HepG2 (cell line): ENCODE results near the gene POLRMT. TPM values are rescaled to one million over a fixed set of nuclear protein-coding genes. Genes with fewer than 3 reads are reported as not detected.

ENCODE experiments used
- CCAR2 ChIP-seq: fragments of 200-400 bp; formaldehyde crosslinking; optimal IDR thresholded peaks from 2 replicates; pipeline ENCODE3; 2018; ENCODE audit warnings: low read depth, mild to moderate bottlenecking, low read length, moderate library complexity
- FOXJ3 ChIP-seq: sonication (generic); formaldehyde crosslinking; IDR thresholded peaks from 2 replicates; pipeline ENCODE4 v1.4.0; 2020; ENCODE audit warnings: missing genetic modification reagents, mild to moderate bottlenecking, borderline replicate concordance
- GPN1 ChIP-seq: sonication (generic); formaldehyde crosslinking; IDR thresholded peaks from 2 replicates; pipeline ENCODE4 v1.5.1; 2020; ENCODE audit warnings: missing genetic modification reagents, borderline replicate concordance
- MAFG ChIP-seq: sonication (generic); formaldehyde crosslinking; IDR thresholded peaks from 2 replicates; pipeline ENCODE4 v1.5.1; 2020; ENCODE audit warnings: mild to moderate bottlenecking, missing genetic modification reagents
- NONO ChIP-seq, 2 experiments: fragments of 450-650 bp in 1 of 2; sonication (generic) in 1 of 2; formaldehyde crosslinking in 1 of 2; IDR thresholded peaks in 1 of 2; conservative IDR thresholded peaks in 1 of 2; 2 replicates each; pipeline versions ENCODE4 v1.6.1 to v1.8.0; 2017 to 2022; ENCODE audit warnings: mild to moderate bottlenecking in 1 of 2, missing genetic modification reagents in 1 of 2, moderate library complexity in 1 of 2
- NR1H2 ChIP-seq: sonication (generic); formaldehyde crosslinking; IDR thresholded peaks from 2 replicates; pipeline ENCODE4 v1.8.1; 2022; ENCODE audit warnings: low read depth, missing genetic modification reagents, borderline replicate concordance
- POLR2A ChIP-seq, 2 experiments: IDR thresholded peaks; 2 replicates each; pipeline ENCODE4 v1.6.1; 2011; ENCODE audit warnings: low read depth in 2 of 2, low read length in 2 of 2, mild to moderate bottlenecking in 1 of 2, moderate library complexity in 1 of 2; ENCODE audit not compliant: insufficient read depth in 1 of 2
- SRY ChIP-seq: sonication (generic); formaldehyde crosslinking; IDR thresholded peaks from 2 replicates; pipeline ENCODE4 v1.8.0; 2022; ENCODE audit warnings: mild to moderate bottlenecking, missing genetic modification reagents
- STAG1 ChIP-seq: sonication (generic); formaldehyde crosslinking; IDR thresholded peaks from 2 replicates; pipeline ENCODE4 v1.4.0; 2020; ENCODE audit warnings: missing genetic modification reagents
- TEAD2 ChIP-seq: sonication (generic); formaldehyde crosslinking; IDR thresholded peaks from 2 replicates; pipeline ENCODE4 v1.9.0; 2021; ENCODE audit warnings: missing genetic modification reagents
- ZC3H13 ChIP-seq: sonication (generic); formaldehyde crosslinking; IDR thresholded peaks from 2 replicates; pipeline ENCODE4 v1.8.1; 2023; ENCODE audit warnings: mild to moderate bottlenecking, missing genetic modification reagents, moderate library complexity
- ZC3H4 ChIP-seq: sonication (generic); formaldehyde crosslinking; IDR thresholded peaks from 2 replicates; pipeline ENCODE4 v1.4.0; 2020; ENCODE audit warnings: missing genetic modification reagents, borderline replicate concordance
- ZFY ChIP-seq: sonication (generic); formaldehyde crosslinking; IDR thresholded peaks from 2 replicates; pipeline ENCODE4 v1.4.0; 2020; ENCODE audit warnings: missing genetic modification reagents
- ZGPAT ChIP-seq: IDR thresholded peaks from 2 replicates; pipeline ENCODE4 v1.6.1; 2016; ENCODE audit warnings: mild to moderate bottlenecking
- ZNF326 ChIP-seq: sonication (generic); formaldehyde crosslinking; IDR thresholded peaks from 2 replicates; pipeline ENCODE4 v1.4.0; 2020; ENCODE audit warnings: missing genetic modification reagents, borderline replicate concordance
- ZNF546 ChIP-seq: sonication (generic); formaldehyde crosslinking; conservative IDR thresholded peaks from 2 replicates; pipeline ENCODE4 v1.8.1; 2023; ENCODE audit warnings: mild to moderate bottlenecking, missing genetic modification reagents
- ZNF557 ChIP-seq: sonication (generic); formaldehyde crosslinking; IDR thresholded peaks from 2 replicates; pipeline ENCODE4 v1.4.0; 2020; ENCODE audit warnings: missing genetic modification reagents
- ZNF782 ChIP-seq: sonication (generic); formaldehyde crosslinking; IDR thresholded peaks from 2 replicates; pipeline ENCODE4 v1.4.0; 2020; ENCODE audit warnings: missing genetic modification reagents, mild to moderate bottlenecking, borderline replicate concordance
- ZSCAN21 ChIP-seq: sonication (generic); formaldehyde crosslinking; IDR thresholded peaks from 2 replicates; pipeline ENCODE4 v1.8.0; 2022; ENCODE audit warnings: mild to moderate bottlenecking, missing genetic modification reagents, moderate library complexity, borderline replicate concordance
- polyA plus RNA-seq, 8 experiments: library from polyadenylated mRNA; depleted of rRNA in 3 of 8; stranded (reverse) in 7 of 8; unstranded in 1 of 8; fragments of >200 nt; fragmentation: Illumina TruSeq in 4 of 8; extraction: Trizol in 4 of 8; gene quantifications; 2 replicates each; pipeline versions ENCODE4 v1.2.1 to v1.2.3, GENCODE V29; 2011 to 2016; ENCODE audit warnings: low read depth in 4 of 8, missing spikeins in 1 of 8, mixed read lengths in 1 of 8; ENCODE audit not compliant: insufficient read depth in 1 of 8
- total RNA-seq, 5 experiments: library from RNA; depleted of rRNA; stranded (reverse); fragments of >200 nt; fragmentation: Illumina TruSeq; extraction: Trizol; gene quantifications; 2 replicates each; pipeline ENCODE4 v1.2.3, GENCODE V29; 2016; ENCODE audit warnings: low read depth in 1 of 5
- TF ChIP-seq, protein P1 (sequence below), 2 experiments: sonication (generic) in 1 of 2; formaldehyde crosslinking in 1 of 2; IDR thresholded peaks; 2 replicates each; pipeline versions ENCODE4 v1.4.0 to v1.6.1; 2018 to 2020; ENCODE audit warnings: missing genetic modification reagents in 2 of 2, borderline replicate concordance in 1 of 2, low read depth in 1 of 2, mild to moderate bottlenecking in 1 of 2, missing biosample characterization in 1 of 2
- TF ChIP-seq, protein P2 (sequence below): sonication (generic); formaldehyde crosslinking; IDR thresholded peaks from 2 replicates; pipeline ENCODE4 v1.5.0; 2020; ENCODE audit warnings: missing genetic modification reagents
- TF ChIP-seq, protein P3 (sequence below): sonication (generic); formaldehyde crosslinking; IDR thresholded peaks from 2 replicates; pipeline ENCODE4 v1.8.1; 2023; ENCODE audit warnings: mild to moderate bottlenecking, missing genetic modification reagents, borderline replicate concordance
- TF ChIP-seq, protein P4 (sequence below): sonication (generic); formaldehyde crosslinking; IDR thresholded peaks from 2 replicates; pipeline ENCODE4 v1.8.1; 2023; ENCODE audit warnings: missing genetic modification reagents, inconsistent platforms, borderline replicate concordance

POLRMT gene
- total and polyA plus RNA-seq, 2 of the 13 experiments (the other 11 are each of a cell fraction or from before 2014, with no cell fraction given), result 78.0 to 101 TPM

- TF ChIP-seq, protein P1, sequence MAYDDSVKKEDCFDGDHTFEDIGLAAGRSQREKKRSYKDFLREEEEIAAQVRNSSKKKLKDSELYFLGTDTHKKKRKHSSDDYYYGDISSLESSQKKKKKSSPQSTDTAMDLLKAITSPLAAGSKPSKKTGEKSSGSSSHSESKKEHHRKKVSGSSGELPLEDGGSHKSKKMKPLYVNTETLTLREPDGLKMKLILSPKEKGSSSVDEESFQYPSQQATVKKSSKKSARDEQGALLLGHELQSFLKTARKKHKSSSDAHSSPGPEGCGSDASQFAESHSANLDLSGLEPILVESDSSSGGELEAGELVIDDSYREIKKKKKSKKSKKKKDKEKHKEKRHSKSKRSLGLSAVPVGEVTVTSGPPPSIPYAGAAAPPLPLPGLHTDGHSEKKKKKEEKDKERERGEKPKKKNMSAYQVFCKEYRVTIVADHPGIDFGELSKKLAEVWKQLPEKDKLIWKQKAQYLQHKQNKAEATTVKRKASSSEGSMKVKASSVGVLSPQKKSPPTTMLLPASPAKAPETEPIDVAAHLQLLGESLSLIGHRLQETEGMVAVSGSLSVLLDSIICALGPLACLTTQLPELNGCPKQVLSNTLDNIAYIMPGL (CRISPR knock-in tag; IDR thresholded peaks at IDR 0.05; ENCODE audit: borderline replicate concordance in 1 of 2, low read depth in 1 of 2), result peak in 1 of 2 experiments; percentile 47; a peak in 1 of 4 replicates
- TF ChIP-seq NONO (IDR thresholded peaks at IDR 0.05), result no peak
- peak; percentile 69 for TF ChIP-seq NONO (CRISPR knock-in tag; conservative IDR thresholded peaks at IDR 0.05)
- TF ChIP-seq SRY (CRISPR knock-in tag), result peak; percentile 35; the same call in 1 of the 2 replicates
- TF ChIP-seq FOXJ3 (CRISPR knock-in tag), result no peak
- no peak for TF ChIP-seq ZC3H4 (CRISPR knock-in tag)
- TF ChIP-seq TEAD2 (CRISPR knock-in tag), result no peak
- TF ChIP-seq ZNF557 (CRISPR knock-in tag), result no peak
- TF ChIP-seq ZSCAN21 (CRISPR knock-in tag), result no peak; the same call in 1 of the 2 replicates
- TF ChIP-seq ZNF546, result no peak; the same call in 1 of the 2 replicates
- TF ChIP-seq NR1H2 (CRISPR knock-in tag), result no peak
- no peak for TF ChIP-seq ZNF782 (CRISPR knock-in tag)
- peak; percentile 61 for TF ChIP-seq ZFY (CRISPR knock-in tag)
- TF ChIP-seq STAG1 (CRISPR knock-in tag), result no peak
- no peak for TF ChIP-seq CCAR2
- TF ChIP-seq POLR2A (IDR thresholded peaks at IDR 0.05; ENCODE audit: insufficient read depth in 1 of 2, low read depth in 2 of 2, low read length in 2 of 2), result peak; percentile 72 to 78
- TF ChIP-seq, protein P2, sequence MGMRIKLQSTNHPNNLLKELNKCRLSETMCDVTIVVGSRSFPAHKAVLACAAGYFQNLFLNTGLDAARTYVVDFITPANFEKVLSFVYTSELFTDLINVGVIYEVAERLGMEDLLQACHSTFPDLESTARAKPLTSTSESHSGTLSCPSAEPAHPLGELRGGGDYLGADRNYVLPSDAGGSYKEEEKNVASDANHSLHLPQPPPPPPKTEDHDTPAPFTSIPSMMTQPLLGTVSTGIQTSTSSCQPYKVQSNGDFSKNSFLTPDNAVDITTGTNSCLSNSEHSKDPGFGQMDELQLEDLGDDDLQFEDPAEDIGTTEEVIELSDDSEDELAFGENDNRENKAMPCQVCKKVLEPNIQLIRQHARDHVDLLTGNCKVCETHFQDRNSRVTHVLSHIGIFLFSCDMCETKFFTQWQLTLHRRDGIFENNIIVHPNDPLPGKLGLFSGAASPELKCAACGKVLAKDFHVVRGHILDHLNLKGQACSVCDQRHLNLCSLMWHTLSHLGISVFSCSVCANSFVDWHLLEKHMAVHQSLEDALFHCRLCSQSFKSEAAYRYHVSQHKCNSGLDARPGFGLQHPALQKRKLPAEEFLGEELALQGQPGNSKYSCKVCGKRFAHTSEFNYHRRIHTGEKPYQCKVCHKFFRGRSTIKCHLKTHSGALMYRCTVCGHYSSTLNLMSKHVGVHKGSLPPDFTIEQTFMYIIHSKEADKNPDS (CRISPR knock-in tag), result no peak
- TF ChIP-seq, protein P3, sequence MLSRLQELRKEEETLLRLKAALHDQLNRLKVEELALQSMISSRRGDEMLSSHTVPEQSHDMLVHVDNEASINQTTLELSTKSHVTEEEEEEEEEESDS, result no peak
- TF ChIP-seq ZC3H13 (CRISPR knock-in tag), result peak; percentile 56; the same call in 1 of the 2 replicates
- peak; percentile 55; the same call in 1 of the 2 replicates for TF ChIP-seq ZGPAT (CRISPR knock-in tag)
- TF ChIP-seq GPN1 (CRISPR knock-in tag), result no peak
- TF ChIP-seq ZNF326 (CRISPR knock-in tag), result no peak
- no peak for TF ChIP-seq MAFG
- TF ChIP-seq, protein P4, sequence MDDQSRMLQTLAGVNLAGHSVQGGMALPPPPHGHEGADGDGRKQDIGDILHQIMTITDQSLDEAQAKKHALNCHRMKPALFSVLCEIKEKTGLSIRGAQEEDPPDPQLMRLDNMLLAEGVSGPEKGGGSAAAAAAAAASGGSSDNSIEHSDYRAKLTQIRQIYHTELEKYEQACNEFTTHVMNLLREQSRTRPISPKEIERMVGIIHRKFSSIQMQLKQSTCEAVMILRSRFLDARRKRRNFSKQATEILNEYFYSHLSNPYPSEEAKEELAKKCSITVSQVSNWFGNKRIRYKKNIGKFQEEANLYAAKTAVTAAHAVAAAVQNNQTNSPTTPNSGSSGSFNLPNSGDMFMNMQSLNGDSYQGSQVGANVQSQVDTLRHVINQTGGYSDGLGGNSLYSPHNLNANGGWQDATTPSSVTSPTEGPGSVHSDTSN (CRISPR knock-in tag), result no peak
Measured at GRCh38 chr19:662962-663681, 29.8 kb upstream of the POLRMT start, which contains the start of gene RNF126 (continued).
